PFSK-1 (cell line): ENCODE data around the gene SCN2A.

Experiments
- FOXP2 ChIP-seq: optimal IDR thresholded peaks from 2 replicates; pipeline ENCODE3; 2011; ENCODE audit warnings: borderline replicate concordance, control low read depth, inconsistent platforms; ENCODE audit not compliant: insufficient read depth; ENCODE audit errors: extremely low read length, extremely low read depth
- TF ChIP-seq, protein P1 (sequence below), 2 experiments: IDR thresholded peaks; 2 replicates each; pipeline versions ENCODE4 v1.6.1 to v1.8.0; 2011 to 2012; ENCODE audit warnings: low read depth in 2 of 2, low read length in 2 of 2, control low read depth in 1 of 2, inconsistent platforms in 1 of 2, mild to moderate bottlenecking in 1 of 2, moderate library complexity in 1 of 2; ENCODE audit not compliant: insufficient read depth in 1 of 2

DNA sequence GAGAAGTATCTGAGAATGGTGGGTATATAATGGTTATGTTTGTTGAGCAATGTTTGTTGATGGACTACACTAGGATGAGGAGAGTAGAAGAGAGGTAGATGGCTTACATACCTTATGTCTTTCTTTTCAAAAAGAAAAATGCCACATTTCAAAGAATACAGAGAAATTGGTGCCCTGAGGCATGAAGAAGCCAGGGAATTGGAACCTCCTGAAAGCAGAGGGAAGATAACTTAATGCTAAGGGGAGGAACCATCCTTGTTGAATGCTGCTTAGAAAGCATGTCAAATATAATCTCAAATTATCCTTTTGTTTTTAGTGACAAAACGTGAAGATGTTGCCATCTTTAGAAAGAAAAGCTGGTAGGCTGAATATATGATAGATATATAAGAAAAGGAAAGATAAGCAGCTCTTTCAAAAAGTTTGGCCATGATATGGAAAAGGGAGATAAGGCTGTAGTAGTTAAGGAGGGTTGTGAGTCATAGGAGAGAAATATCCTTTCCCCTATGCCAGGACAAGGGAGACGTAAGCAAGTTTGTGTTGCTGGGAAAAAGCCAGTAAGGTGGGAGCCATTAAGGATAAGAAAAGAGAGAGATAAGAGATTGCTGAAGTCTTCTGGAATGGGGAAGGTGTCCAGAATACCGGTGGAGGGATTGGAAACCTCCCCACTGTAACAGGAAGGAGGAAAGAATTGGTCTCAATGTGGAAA, 66.3 kb downstream of the SCN2A start:
- TF ChIP-seq, protein P1, sequence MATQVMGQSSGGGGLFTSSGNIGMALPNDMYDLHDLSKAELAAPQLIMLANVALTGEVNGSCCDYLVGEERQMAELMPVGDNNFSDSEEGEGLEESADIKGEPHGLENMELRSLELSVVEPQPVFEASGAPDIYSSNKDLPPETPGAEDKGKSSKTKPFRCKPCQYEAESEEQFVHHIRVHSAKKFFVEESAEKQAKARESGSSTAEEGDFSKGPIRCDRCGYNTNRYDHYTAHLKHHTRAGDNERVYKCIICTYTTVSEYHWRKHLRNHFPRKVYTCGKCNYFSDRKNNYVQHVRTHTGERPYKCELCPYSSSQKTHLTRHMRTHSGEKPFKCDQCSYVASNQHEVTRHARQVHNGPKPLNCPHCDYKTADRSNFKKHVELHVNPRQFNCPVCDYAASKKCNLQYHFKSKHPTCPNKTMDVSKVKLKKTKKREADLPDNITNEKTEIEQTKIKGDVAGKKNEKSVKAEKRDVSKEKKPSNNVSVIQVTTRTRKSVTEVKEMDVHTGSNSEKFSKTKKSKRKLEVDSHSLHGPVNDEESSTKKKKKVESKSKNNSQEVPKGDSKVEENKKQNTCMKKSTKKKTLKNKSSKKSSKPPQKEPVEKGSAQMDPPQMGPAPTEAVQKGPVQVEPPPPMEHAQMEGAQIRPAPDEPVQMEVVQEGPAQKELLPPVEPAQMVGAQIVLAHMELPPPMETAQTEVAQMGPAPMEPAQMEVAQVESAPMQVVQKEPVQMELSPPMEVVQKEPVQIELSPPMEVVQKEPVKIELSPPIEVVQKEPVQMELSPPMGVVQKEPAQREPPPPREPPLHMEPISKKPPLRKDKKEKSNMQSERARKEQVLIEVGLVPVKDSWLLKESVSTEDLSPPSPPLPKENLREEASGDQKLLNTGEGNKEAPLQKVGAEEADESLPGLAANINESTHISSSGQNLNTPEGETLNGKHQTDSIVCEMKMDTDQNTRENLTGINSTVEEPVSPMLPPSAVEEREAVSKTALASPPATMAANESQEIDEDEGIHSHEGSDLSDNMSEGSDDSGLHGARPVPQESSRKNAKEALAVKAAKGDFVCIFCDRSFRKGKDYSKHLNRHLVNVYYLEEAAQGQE (IDR thresholded peaks at IDR 0.05; ENCODE audit: insufficient read depth in 1 of 2, low read depth in 2 of 2, low read length in 2 of 2) = no peak
- no peak for TF ChIP-seq FOXP2
